Breast epithelium (tissue), 4 donors: ENCODE measurements around the gene UNC45A. TPM values are rescaled to one million over a fixed set of nuclear protein-coding genes. Genes with fewer than 3 reads are reported as not detected.
"Not testable (repeated sequence)": the region's sequence is repeated elsewhere in the genome, so short reads cannot be mapped to it uniquely, and the experiment has no call there.

Experiments used
- DNase-seq, 2 donors: peaks; one replicate each; pipeline ENCODE4 v3.0.0-alpha.2; 2019; ENCODE audit warnings: low spot score in 2 of 2
- H3K27ac ChIP-seq, 2 donors: fragments of 200-600 bp; sonication (generic) in 1 of 2; one replicate each; pipeline ENCODE4 v1.5.1; 2016 to 2019; ENCODE audit warnings: mild to moderate bottlenecking in 1 of 2
- H3K27me3 ChIP-seq, 2 donors: fragments of 200-600 bp; sonication (generic) in 1 of 2; one replicate each; pipeline versions ENCODE4 v1.5.1 to v1.6.0; 2017 to 2019; ENCODE audit warnings: control low read depth in 1 of 2, mild to moderate bottlenecking in 1 of 2
- H3K36me3 ChIP-seq: fragments of 200-600 bp; one replicate; pipeline ENCODE4 v1.5.1; 2019
- H3K4me1 ChIP-seq, 2 donors: fragments of 200-600 bp; sonication (generic); one replicate each; pipeline ENCODE4 v1.5.1; 2016 to 2019; ENCODE audit warnings: control low read depth in 1 of 2
- H3K4me3 ChIP-seq, 3 donors: fragments of 200-600 bp; sonication (generic); 1 replicate in 2 of 3; 2 replicates in 1 of 3; pipeline ENCODE4 v1.5.1; 2016 to 2019; ENCODE audit warnings: mild to moderate bottlenecking in 3 of 3, moderate library complexity in 2 of 3
- H3K9me3 ChIP-seq, 2 donors: fragments of 200-600 bp; sonication (generic) in 1 of 2; one replicate each; pipeline ENCODE4 v1.5.1; 2016 to 2019; ENCODE audit warnings: control low read depth in 1 of 2
- POLR2A ChIP-seq: fragments of 450-650 bp; IDR thresholded peaks from one replicate; pipeline ENCODE4 v1.6.1; 2016; ENCODE audit warnings: antibody characterized with exemption, mild to moderate bottlenecking, moderate library complexity
- POLR2AphosphoS5 ChIP-seq, 3 donors: sonication (generic); formaldehyde crosslinking; IDR thresholded peaks; one replicate each; pipeline ENCODE4 v1.6.1; 2017; ENCODE audit warnings: antibody characterized with exemption in 3 of 3
- intact Hi-C: fragments of 100-400 bp; cut with DNase I; formaldehyde crosslinking; loops from one replicate; pipeline ENCODE4 v1.15.1; 2023; ENCODE audit warnings: low total_unique reads
- total RNA-seq, 3 donors: library from RNA; depleted of rRNA; stranded (reverse); fragments of >200 nt; gene quantifications; one replicate each; pipeline ENCODE4 v1.1.0, GENCODE V29; 2016
- TF ChIP-seq, protein P1 (sequence below), 3 donors: fragments of 450-650 bp; IDR thresholded peaks; one replicate each; pipeline ENCODE4 v1.5.1; 2016 to 2017; ENCODE audit warnings: antibody characterized with exemption in 3 of 3, mild to moderate bottlenecking in 3 of 3, moderate library complexity in 3 of 3

UNC45A gene
- total RNA-seq, 3 donors from 2014 or later = 52.4 to 65.0 (median 59.8) TPM

DNA sequence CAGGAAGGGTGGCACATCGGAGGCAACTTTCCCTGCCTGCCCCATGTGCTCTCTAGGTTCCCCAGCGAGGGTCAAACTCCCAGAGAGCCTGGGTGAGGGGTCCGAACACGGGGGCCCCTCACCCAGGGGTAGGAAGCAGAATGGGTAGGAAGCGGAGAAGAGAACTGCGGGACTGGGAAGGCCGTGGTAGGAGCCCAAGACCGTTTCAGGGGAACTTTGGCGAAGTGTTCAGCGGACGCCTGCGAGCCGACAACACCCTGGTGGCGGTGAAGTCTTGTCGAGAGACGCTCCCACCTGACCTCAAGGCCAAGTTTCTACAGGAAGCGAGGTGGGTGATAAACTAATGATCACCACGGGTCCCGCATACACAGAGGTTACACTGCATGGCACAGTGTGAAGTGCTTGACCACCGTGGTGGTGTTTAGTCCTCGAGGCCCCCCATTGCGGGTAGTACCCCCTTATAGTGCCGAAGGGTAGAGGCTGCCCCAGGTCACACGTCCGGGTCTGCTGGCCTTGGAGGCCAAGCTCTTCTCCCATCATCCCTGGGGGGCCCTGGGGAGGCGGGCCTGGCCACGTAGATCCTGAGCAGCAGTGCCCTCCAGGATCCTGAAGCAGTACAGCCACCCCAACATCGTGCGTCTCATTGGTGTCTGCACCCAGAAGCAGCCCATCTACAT lies 42.4 kb upstream of the UNC45A start:
- Histone ChIP-seq H3K27ac (no peak overlapping the region), H3K4me3 (no peak overlapping the region), H3K36me3 (no peaks in the 10 kb centered on the region), H3K4me1 (no peaks in the 10 kb centered on the region), H3K9me3 (no peaks in the 10 kb centered on the region), H3K27me3 (no peaks in the 10 kb centered on the region)
- TF ChIP-seq POLR2A (no peak), POLR2AphosphoS5 (IDR thresholded peaks at IDR 0.05) (no peak)
- TF ChIP-seq, protein P1, sequence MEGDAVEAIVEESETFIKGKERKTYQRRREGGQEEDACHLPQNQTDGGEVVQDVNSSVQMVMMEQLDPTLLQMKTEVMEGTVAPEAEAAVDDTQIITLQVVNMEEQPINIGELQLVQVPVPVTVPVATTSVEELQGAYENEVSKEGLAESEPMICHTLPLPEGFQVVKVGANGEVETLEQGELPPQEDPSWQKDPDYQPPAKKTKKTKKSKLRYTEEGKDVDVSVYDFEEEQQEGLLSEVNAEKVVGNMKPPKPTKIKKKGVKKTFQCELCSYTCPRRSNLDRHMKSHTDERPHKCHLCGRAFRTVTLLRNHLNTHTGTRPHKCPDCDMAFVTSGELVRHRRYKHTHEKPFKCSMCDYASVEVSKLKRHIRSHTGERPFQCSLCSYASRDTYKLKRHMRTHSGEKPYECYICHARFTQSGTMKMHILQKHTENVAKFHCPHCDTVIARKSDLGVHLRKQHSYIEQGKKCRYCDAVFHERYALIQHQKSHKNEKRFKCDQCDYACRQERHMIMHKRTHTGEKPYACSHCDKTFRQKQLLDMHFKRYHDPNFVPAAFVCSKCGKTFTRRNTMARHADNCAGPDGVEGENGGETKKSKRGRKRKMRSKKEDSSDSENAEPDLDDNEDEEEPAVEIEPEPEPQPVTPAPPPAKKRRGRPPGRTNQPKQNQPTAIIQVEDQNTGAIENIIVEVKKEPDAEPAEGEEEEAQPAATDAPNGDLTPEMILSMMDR (IDR thresholded peaks at IDR 0.05) = no peak
- intact Hi-C loops = no loop called here
- DNase-seq = no peak

DNA sequence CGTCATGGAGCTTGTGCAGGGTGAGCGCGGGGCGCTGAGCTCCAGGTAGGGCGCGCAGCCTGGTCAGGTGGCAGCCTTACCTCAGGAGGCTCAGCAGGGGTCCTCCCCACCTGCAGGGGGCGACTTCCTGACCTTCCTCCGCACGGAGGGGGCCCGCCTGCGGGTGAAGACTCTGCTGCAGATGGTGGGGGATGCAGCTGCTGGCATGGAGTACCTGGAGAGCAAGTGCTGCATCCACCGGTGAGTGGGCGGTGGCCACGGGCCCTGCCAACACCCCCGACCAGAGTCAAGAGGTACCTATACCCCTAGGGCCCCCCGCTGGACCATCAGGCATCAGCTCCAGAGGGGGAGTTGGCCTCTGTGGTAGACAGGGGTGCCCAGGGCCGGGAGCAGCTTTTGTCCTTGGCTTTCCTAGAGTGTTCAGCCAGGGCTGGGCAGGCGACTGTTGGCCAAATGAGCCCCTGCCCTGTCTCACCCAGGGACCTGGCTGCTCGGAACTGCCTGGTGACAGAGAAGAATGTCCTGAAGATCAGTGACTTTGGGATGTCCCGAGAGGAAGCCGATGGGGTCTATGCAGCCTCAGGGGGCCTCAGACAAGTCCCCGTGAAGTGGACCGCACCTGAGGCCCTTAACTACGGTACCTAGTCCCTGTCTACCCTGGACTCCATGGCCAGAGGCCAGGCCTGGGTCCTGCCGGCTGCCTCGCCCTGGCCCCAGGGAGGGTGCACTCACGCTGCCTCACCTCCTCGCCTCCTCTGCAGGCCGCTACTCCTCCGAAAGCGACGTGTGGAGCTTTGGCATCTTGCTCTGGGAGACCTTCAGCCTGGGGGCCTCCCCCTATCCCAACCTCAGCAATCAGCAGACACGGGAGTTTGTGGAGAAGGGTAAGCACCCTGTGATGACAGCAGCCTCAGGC lies 41.7 kb upstream of the UNC45A start:
- no peaks in the 10 kb centered on the region for H3K36me3 ChIP-seq
- TF ChIP-seq, protein P1 (IDR thresholded peaks at IDR 0.05) = no peak
- intact Hi-C loops = no loop called here

DNA sequence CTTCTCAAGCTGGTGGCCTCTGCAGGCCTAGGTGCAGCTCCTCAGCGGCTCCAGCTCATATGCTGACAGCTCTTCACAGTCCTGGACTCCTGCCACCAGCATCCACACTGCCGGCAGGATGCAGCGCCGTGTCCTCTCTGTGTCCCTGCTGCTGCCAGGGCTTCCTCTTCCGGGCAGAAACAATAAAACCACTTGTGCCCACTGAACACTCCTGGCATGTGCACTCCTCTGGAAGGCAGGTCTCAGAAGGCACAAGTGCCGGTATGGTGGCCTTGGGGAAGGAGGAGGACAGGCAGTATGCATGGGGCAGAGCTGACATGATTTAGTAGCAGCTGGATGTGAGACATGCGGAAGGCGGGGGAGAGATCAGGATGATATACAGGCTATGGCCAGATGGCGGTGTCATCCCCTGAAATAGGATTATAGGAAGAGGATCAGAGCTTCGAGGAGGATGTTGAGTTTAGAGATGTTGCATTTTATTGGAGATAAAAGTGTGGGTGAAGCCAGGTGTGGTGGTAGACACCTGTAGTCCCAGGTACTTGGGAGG lies 39.4 kb upstream of the UNC45A start:
- Histone ChIP-seq H3K36me3 (no peaks in the 10 kb centered on the region), H3K4me1 (no peaks in the 10 kb centered on the region), H3K27ac (no peak overlapping the region), H3K4me3 (no peak overlapping the region), H3K9me3 (no peaks in the 10 kb centered on the region), H3K27me3 (no peaks in the 10 kb centered on the region)
- no peak for TF ChIP-seq POLR2AphosphoS5 (IDR thresholded peaks at IDR 0.05)
- no peak for TF ChIP-seq POLR2A
- TF ChIP-seq, protein P1 (IDR thresholded peaks at IDR 0.05) = no peak
- no peak for DNase-seq
- intact Hi-C loops = no loop called here

More for the DNA sequence above, 41.7 kb upstream of the UNC45A start:
- no peaks in the 10 kb centered on the region for H3K27me3 ChIP-seq
- H3K4me1 ChIP-seq = no peaks in the 10 kb centered on the region
- H3K4me3 ChIP-seq = no peak overlapping the region
- H3K27ac ChIP-seq = no peak overlapping the region
- DNase-seq = no peak
- H3K9me3 ChIP-seq = no peaks in the 10 kb centered on the region

DNA sequence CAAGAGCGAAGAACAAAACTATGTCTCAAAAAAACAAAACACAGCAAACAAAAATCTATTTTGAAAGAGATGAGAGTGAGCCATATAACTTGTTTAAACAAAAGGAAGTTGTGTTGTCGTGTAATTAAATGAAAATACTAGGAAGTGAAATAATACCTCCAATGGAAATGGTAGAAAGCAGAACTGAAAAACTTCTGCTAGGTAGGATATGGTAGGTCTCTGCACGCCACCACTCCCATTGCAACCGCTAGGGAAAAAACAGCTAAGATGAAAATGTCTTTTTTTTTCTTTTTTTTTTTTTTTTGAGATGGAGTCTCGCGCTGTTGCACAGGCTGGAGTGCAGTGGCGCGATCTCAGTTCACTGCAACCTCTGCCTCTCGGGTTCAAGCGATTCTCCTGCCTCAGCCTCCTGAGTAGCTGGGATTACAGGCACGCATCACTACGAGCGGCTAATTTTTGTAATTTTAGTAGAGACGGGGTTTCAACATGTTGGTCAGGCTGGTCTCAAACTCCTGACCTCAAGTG lies 37.9 kb upstream of the UNC45A start:
- H3K4me1 ChIP-seq, intact Hi-C loops, H3K27me3 ChIP-seq, H3K36me3 ChIP-seq, H3K4me3 ChIP-seq, DNase-seq, H3K9me3 ChIP-seq, H3K27ac ChIP-seq: not testable (repeated sequence)

DNA sequence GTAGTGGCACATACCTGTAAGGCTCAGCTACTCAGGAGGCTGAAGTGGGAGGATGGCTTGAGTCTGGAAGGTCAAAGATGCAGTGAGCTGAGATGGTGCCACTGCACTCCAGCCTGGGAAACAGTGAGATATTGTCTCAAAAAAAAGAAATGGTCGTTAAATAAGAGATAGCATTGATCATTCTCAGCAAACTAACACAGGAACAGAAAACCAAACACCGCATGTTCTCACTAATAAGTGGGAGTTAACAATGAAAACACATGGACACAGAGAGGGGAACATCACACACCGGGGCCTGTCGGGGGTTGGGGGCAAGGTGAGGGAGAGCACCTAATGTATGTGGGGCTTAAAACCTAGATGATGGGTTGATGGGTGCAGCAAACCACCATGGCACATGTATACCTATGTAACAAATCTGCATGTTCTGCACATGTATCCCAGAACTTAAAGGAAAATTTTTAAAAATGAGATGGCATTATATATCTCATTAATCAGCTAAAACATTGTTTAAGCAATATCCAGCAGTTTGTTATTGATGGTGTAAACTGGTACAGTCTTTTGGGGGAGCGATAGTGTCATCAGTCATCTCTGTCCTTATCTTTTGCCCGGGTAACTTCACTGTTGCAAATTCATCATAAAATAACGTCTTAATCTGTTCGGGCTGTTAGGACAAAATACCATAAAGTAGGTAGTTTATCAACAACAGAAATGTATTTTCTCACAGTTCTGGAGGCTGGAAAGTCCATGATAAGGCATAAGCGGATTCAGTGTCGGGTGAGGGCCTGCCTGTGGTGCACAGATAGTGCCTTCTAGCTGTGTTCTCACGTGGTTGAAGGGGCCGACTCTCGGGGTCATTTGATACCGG lies 33.7 kb upstream of the UNC45A start:
- intact Hi-C loops = loop anchor here (1.0 kb wide), 1 partner anchor 16 kb away; no protein-coding TSS in a partner anchor

More for the DNA sequence above, 33.7 kb upstream of the UNC45A start:
- H3K9me3 ChIP-seq = no peaks in the 10 kb centered on the region
- H3K27me3 ChIP-seq = no peaks in the 10 kb centered on the region
- TF ChIP-seq, protein P1 (IDR thresholded peaks at IDR 0.05) = no peak
- TF ChIP-seq POLR2A = no peak
- no peak for TF ChIP-seq POLR2AphosphoS5 (IDR thresholded peaks at IDR 0.05)
- H3K36me3 ChIP-seq = peaks cover 2% of the 10 kb centered on the region
- H3K4me3 ChIP-seq = peak overlapping the region in 2 of 3 donors; percentile 84 to 86
- peaks cover 0 to 11% of the 10 kb centered on the region in 2 donors for H3K4me1 ChIP-seq
- H3K27ac ChIP-seq = peak overlapping the region; percentile 88 to 93
- DNase-seq = no peak
